ENCODE data around the gene GOLGA8T. TPM values are rescaled to one million over a fixed set of nuclear protein-coding genes. Genes with fewer than 3 reads are reported as not detected.
"Not testable (repeated sequence)": the region's sequence is repeated elsewhere in the genome, so short reads cannot be mapped to it uniquely, and the experiment has no call there.

GOLGA8T gene
- total RNA-seq, 1 donor from 2014 or later: 0.32 TPM

GRCh38 chr15:30167886-30168285 lies 33.0 kb downstream of the GOLGA8T start:
- H3K27me3 ChIP-seq (ENCODE audit: insufficient read depth, low read length); H2AFZ ChIP-seq (ENCODE audit: low read depth, low read length); H3K4me3 Mint-ChIP-seq (ENCODE audit: unreplicated experiment); H3K4me2 ChIP-seq (ENCODE audit: low read length); H3K9me3 Mint-ChIP-seq (ENCODE audit: unreplicated experiment); H3K9ac ChIP-seq (ENCODE audit: low read length); H3K4me3 ChIP-seq (ENCODE audit: insufficient read depth, low read depth, low read length); H3K36me3 ChIP-seq (ENCODE audit: insufficient read depth, low read length); H3K36me3 Mint-ChIP-seq (ENCODE audit: low read depth, unreplicated experiment); FAIRE-seq; H3K4me1 Mint-ChIP-seq (ENCODE audit: low read depth, unreplicated experiment); H3K27ac ChIP-seq (ENCODE audit: low read depth, low read length); H3K4me1 ChIP-seq (ENCODE audit: insufficient read depth, low read length); H3K27me3 Mint-ChIP-seq (ENCODE audit: low read depth, unreplicated experiment); H4K20me1 ChIP-seq (ENCODE audit: insufficient read depth, low read length); H3K9me3 ChIP-seq (ENCODE audit: insufficient read depth, low read depth, low read length); H3K27ac Mint-ChIP-seq (ENCODE audit: unreplicated experiment); DNase-seq (ENCODE audit: low read depth); H3K79me2 ChIP-seq (ENCODE audit: insufficient read depth, low read length): not testable (repeated sequence)

- H3K4me1 ChIP-seq (ENCODE audit: insufficient read depth, low read length); H3K9ac ChIP-seq (ENCODE audit: low read length); H3K36me3 Mint-ChIP-seq (ENCODE audit: low read depth, unreplicated experiment); H3K9me3 ChIP-seq (ENCODE audit: insufficient read depth, low read depth, low read length); H3K36me3 ChIP-seq (ENCODE audit: insufficient read depth, low read length); H3K79me2 ChIP-seq (ENCODE audit: insufficient read depth, low read length); H3K4me2 ChIP-seq (ENCODE audit: low read length); H3K27me3 Mint-ChIP-seq (ENCODE audit: low read depth, unreplicated experiment); DNase-seq (ENCODE audit: low read depth); H3K27ac ChIP-seq (ENCODE audit: low read depth, low read length); H3K4me1 Mint-ChIP-seq (ENCODE audit: low read depth, unreplicated experiment); H3K4me3 Mint-ChIP-seq (ENCODE audit: unreplicated experiment); FAIRE-seq; H3K9me3 Mint-ChIP-seq (ENCODE audit: unreplicated experiment); H3K27ac Mint-ChIP-seq (ENCODE audit: unreplicated experiment); H3K27me3 ChIP-seq (ENCODE audit: insufficient read depth, low read length); H4K20me1 ChIP-seq (ENCODE audit: insufficient read depth, low read length); H2AFZ ChIP-seq (ENCODE audit: low read depth, low read length); H3K4me3 ChIP-seq (ENCODE audit: insufficient read depth, low read depth, low read length): not testable (repeated sequence)
Observed at GRCh38 chr15:30171452-30171851, 36.6 kb downstream of the GOLGA8T start.

GRCh38 chr15:30173041-30173608 lies 38.3 kb downstream of the GOLGA8T start:
- not testable (repeated sequence) for H3K27ac ChIP-seq (ENCODE audit: low read depth, low read length); H3K4me1 Mint-ChIP-seq (ENCODE audit: low read depth, unreplicated experiment); H3K4me2 ChIP-seq (ENCODE audit: low read length); H3K36me3 ChIP-seq (ENCODE audit: insufficient read depth, low read length); H3K79me2 ChIP-seq (ENCODE audit: insufficient read depth, low read length); H2AFZ ChIP-seq (ENCODE audit: low read depth, low read length); H3K36me3 Mint-ChIP-seq (ENCODE audit: low read depth, unreplicated experiment); H3K27me3 Mint-ChIP-seq (ENCODE audit: low read depth, unreplicated experiment); H3K4me3 ChIP-seq (ENCODE audit: insufficient read depth, low read depth, low read length); H4K20me1 ChIP-seq (ENCODE audit: insufficient read depth, low read length); H3K9me3 Mint-ChIP-seq (ENCODE audit: unreplicated experiment); H3K4me1 ChIP-seq (ENCODE audit: insufficient read depth, low read length); H3K27ac Mint-ChIP-seq (ENCODE audit: unreplicated experiment); DNase-seq (ENCODE audit: low read depth); H3K4me3 Mint-ChIP-seq (ENCODE audit: unreplicated experiment); H3K27me3 ChIP-seq (ENCODE audit: insufficient read depth, low read length); H3K9ac ChIP-seq (ENCODE audit: low read length); H3K9me3 ChIP-seq (ENCODE audit: insufficient read depth, low read depth, low read length)
- FAIRE-seq: peak; percentile 96

GRCh38 chr15:30175291-30175690 lies 40.4 kb downstream of the GOLGA8T start:
- H3K79me2 ChIP-seq (ENCODE audit: insufficient read depth, low read length); H3K9me3 ChIP-seq (ENCODE audit: insufficient read depth, low read depth, low read length); H3K4me2 ChIP-seq (ENCODE audit: low read length); H3K4me3 ChIP-seq (ENCODE audit: insufficient read depth, low read depth, low read length); DNase-seq (ENCODE audit: low read depth); H3K4me3 Mint-ChIP-seq (ENCODE audit: unreplicated experiment); H3K4me1 ChIP-seq (ENCODE audit: insufficient read depth, low read length); H3K27me3 ChIP-seq (ENCODE audit: insufficient read depth, low read length); H3K36me3 Mint-ChIP-seq (ENCODE audit: low read depth, unreplicated experiment); H3K9ac ChIP-seq (ENCODE audit: low read length); H3K9me3 Mint-ChIP-seq (ENCODE audit: unreplicated experiment); H3K36me3 ChIP-seq (ENCODE audit: insufficient read depth, low read length); H3K4me1 Mint-ChIP-seq (ENCODE audit: low read depth, unreplicated experiment); FAIRE-seq; H4K20me1 ChIP-seq (ENCODE audit: insufficient read depth, low read length); H3K27ac ChIP-seq (ENCODE audit: low read depth, low read length); H2AFZ ChIP-seq (ENCODE audit: low read depth, low read length); H3K27me3 Mint-ChIP-seq (ENCODE audit: low read depth, unreplicated experiment); H3K27ac Mint-ChIP-seq (ENCODE audit: unreplicated experiment): not testable (repeated sequence)

GRCh38 chr15:30176613-30177012 lies 41.8 kb downstream of the GOLGA8T start:
- H3K4me3 ChIP-seq (ENCODE audit: insufficient read depth, low read depth, low read length); H3K4me1 ChIP-seq (ENCODE audit: insufficient read depth, low read length); H3K27ac Mint-ChIP-seq (ENCODE audit: unreplicated experiment); H3K4me3 Mint-ChIP-seq (ENCODE audit: unreplicated experiment); H3K27me3 Mint-ChIP-seq (ENCODE audit: low read depth, unreplicated experiment); H3K27me3 ChIP-seq (ENCODE audit: insufficient read depth, low read length); FAIRE-seq; H3K9me3 Mint-ChIP-seq (ENCODE audit: unreplicated experiment); H3K9me3 ChIP-seq (ENCODE audit: insufficient read depth, low read depth, low read length); H3K4me1 Mint-ChIP-seq (ENCODE audit: low read depth, unreplicated experiment); H3K27ac ChIP-seq (ENCODE audit: low read depth, low read length); H3K79me2 ChIP-seq (ENCODE audit: insufficient read depth, low read length); H2AFZ ChIP-seq (ENCODE audit: low read depth, low read length); H3K4me2 ChIP-seq (ENCODE audit: low read length); DNase-seq (ENCODE audit: low read depth); H3K36me3 Mint-ChIP-seq (ENCODE audit: low read depth, unreplicated experiment); H4K20me1 ChIP-seq (ENCODE audit: insufficient read depth, low read length); H3K9ac ChIP-seq (ENCODE audit: low read length); H3K36me3 ChIP-seq (ENCODE audit: insufficient read depth, low read length): not testable (repeated sequence)

- H4K20me1 ChIP-seq (ENCODE audit: insufficient read depth, low read length); H3K27ac ChIP-seq (ENCODE audit: low read depth, low read length); H3K9ac ChIP-seq (ENCODE audit: low read length); H3K4me3 Mint-ChIP-seq (ENCODE audit: unreplicated experiment); H3K27me3 ChIP-seq (ENCODE audit: insufficient read depth, low read length); H3K9me3 Mint-ChIP-seq (ENCODE audit: unreplicated experiment); H3K4me3 ChIP-seq (ENCODE audit: insufficient read depth, low read depth, low read length); H3K27ac Mint-ChIP-seq (ENCODE audit: unreplicated experiment); H3K79me2 ChIP-seq (ENCODE audit: insufficient read depth, low read length); H3K4me1 Mint-ChIP-seq (ENCODE audit: low read depth, unreplicated experiment); H3K27me3 Mint-ChIP-seq (ENCODE audit: low read depth, unreplicated experiment); H3K36me3 ChIP-seq (ENCODE audit: insufficient read depth, low read length); H3K4me1 ChIP-seq (ENCODE audit: insufficient read depth, low read length); H3K4me2 ChIP-seq (ENCODE audit: low read length); DNase-seq (ENCODE audit: low read depth); H2AFZ ChIP-seq (ENCODE audit: low read depth, low read length); H3K36me3 Mint-ChIP-seq (ENCODE audit: low read depth, unreplicated experiment); H3K9me3 ChIP-seq (ENCODE audit: insufficient read depth, low read depth, low read length); FAIRE-seq: not testable (repeated sequence)
Observed at GRCh38 chr15:30179814-30180213, 45.0 kb downstream of the GOLGA8T start.

All from astrocyte (in vitro differentiated cells and primary cell).